DND-41 (cell line): ENCODE data around the gene ARPC2.

Experiments
- ATAC-seq: fragments of 200-7000 bp; cut with Tn5 transposase; 3 replicates; pipeline ENCODE4 v1.9.1; 2021; ENCODE audit warnings: low read depth; ENCODE audit not compliant: insufficient read depth
- DNase-seq: peaks from one replicate; pipeline ENCODE4 v3.0.0-alpha.2; 2020
- H2AFZ ChIP-seq: 2 replicates; pipeline ENCODE4 v1.6.0; 2012; ENCODE audit warnings: low read depth, low read length
- H3K27ac ChIP-seq: 2 replicates; pipeline ENCODE4 v1.5.1; 2012; ENCODE audit warnings: low read length, inconsistent platforms
- H3K27me3 ChIP-seq: fragments of 200-600 bp; sonication (generic); 2 replicates; pipeline ENCODE4 v1.6.0; 2012; ENCODE audit warnings: low read length, mild to moderate bottlenecking, inconsistent platforms; ENCODE audit not compliant: insufficient read depth, poor library complexity
- H3K36me3 ChIP-seq: 2 replicates; pipeline ENCODE4 v1.5.1; 2012; ENCODE audit warnings: low read length, inconsistent platforms; ENCODE audit not compliant: insufficient read depth
- H3K4me1 ChIP-seq: 2 replicates; pipeline ENCODE4 v1.5.1; 2012; ENCODE audit warnings: mild to moderate bottlenecking, low read length; ENCODE audit not compliant: insufficient read depth
- H3K4me2 ChIP-seq: 2 replicates; pipeline ENCODE4 v1.6.0; 2012; ENCODE audit warnings: mild to moderate bottlenecking, moderate library complexity, low read length, inconsistent platforms; ENCODE audit not compliant: insufficient read depth
- H3K4me3 ChIP-seq, 2 experiments: fragments of 200-600 bp in 1 of 2; shearing (Covaris generic) in 1 of 2; 2 replicates each; pipeline ENCODE4 v1.5.1; 2012 to 2016; ENCODE audit warnings: inconsistent platforms in 2 of 2, low read length in 2 of 2, mild to moderate bottlenecking in 2 of 2, low read depth in 1 of 2, moderate library complexity in 1 of 2
- H3K79me2 ChIP-seq: 2 replicates; pipeline ENCODE4 v1.6.0; 2012; ENCODE audit warnings: low read length, inconsistent platforms; ENCODE audit not compliant: insufficient read depth
- H3K9ac ChIP-seq: 2 replicates; pipeline ENCODE4 v1.6.0; 2012; ENCODE audit warnings: low read depth, mild to moderate bottlenecking, inconsistent platforms, low read length, moderate library complexity
- H3K9me3 ChIP-seq: 2 replicates; pipeline ENCODE4 v1.5.1; 2012; ENCODE audit warnings: low read length, moderate library complexity, mild to moderate bottlenecking, inconsistent platforms; ENCODE audit not compliant: insufficient read depth, severe bottlenecking
- H4K20me1 ChIP-seq: 2 replicates; pipeline ENCODE4 v1.6.0; 2012; ENCODE audit warnings: low read length; ENCODE audit not compliant: insufficient read depth
- EZH2 ChIP-seq: IDR thresholded peaks from 3 replicates; pipeline ENCODE4 v1.6.1; 2012; ENCODE audit warnings: borderline replicate concordance, low read depth, mild to moderate bottlenecking, moderate library complexity, low read length, inconsistent platforms; ENCODE audit not compliant: severe bottlenecking
- TF ChIP-seq, protein P1 (sequence below): IDR thresholded peaks from 2 replicates; pipeline ENCODE4 v1.5.1; 2012; ENCODE audit warnings: borderline replicate concordance, low read length, moderate library complexity, mild to moderate bottlenecking; ENCODE audit not compliant: poor library complexity, severe bottlenecking; ENCODE audit errors: extremely low read depth

The ARPC2 gene

DNA sequence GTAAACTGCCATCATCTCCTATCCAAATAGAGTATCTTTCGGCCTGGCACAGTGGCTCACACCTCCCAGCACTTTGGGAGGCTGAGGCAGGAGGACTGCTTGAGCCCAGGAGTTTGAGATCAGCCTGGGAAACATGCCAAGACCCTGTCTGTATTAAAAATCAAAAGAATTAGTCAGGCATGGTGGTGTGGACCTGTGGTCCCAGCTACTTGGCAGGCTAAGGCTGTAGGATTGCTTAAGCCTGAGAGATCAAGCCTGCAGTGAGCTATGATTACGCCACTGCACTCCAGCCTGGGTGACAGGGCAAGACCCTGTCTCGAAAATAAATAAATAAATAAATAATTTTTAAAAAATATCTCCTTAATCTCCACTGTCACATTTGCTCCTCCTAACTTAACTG lies 14.7 kb upstream of the ARPC2 start:
- no peaks in the 10 kb centered on the region for H4K20me1 ChIP-seq
- TF ChIP-seq, protein P1, sequence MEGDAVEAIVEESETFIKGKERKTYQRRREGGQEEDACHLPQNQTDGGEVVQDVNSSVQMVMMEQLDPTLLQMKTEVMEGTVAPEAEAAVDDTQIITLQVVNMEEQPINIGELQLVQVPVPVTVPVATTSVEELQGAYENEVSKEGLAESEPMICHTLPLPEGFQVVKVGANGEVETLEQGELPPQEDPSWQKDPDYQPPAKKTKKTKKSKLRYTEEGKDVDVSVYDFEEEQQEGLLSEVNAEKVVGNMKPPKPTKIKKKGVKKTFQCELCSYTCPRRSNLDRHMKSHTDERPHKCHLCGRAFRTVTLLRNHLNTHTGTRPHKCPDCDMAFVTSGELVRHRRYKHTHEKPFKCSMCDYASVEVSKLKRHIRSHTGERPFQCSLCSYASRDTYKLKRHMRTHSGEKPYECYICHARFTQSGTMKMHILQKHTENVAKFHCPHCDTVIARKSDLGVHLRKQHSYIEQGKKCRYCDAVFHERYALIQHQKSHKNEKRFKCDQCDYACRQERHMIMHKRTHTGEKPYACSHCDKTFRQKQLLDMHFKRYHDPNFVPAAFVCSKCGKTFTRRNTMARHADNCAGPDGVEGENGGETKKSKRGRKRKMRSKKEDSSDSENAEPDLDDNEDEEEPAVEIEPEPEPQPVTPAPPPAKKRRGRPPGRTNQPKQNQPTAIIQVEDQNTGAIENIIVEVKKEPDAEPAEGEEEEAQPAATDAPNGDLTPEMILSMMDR, result no peak
- no peak for TF ChIP-seq EZH2
- no peak overlapping the region for H3K27ac ChIP-seq
- peaks cover 4% of the 10 kb centered on the region for H3K27me3 ChIP-seq
- H3K79me2 ChIP-seq, result no peaks in the 10 kb centered on the region
- H3K9ac ChIP-seq, result no peak overlapping the region
- DNase-seq (no peak), ATAC-seq (no peak)
- no peak overlapping the region for H3K4me3 ChIP-seq
- H3K36me3 ChIP-seq, result no peaks in the 10 kb centered on the region
- H2AFZ ChIP-seq, result no peak overlapping the region
- H3K4me1 ChIP-seq, result no peaks in the 10 kb centered on the region
- no peaks in the 10 kb centered on the region for H3K9me3 ChIP-seq
- no peak overlapping the region for H3K4me2 ChIP-seq

DNA sequence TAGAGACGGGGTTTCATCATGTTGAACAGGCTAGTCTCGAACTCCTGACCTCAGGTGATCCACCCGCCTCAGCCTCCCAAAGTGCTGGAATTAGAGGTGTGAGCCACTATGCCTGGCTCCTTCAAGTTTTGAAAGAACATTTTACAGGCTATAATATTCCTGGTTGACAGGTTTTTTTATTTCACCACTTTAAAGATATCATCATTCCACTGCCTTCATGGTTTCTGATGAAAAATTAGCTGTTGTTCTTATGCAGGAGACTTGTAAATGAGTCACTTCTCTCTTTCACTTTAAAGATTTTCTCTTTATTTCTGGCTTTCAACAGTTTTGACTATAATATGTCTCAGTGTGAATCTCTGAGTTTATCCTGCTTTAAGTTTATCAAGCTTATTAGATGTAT lies 7.9 kb upstream of the ARPC2 start:
- H4K20me1 ChIP-seq, result no peaks in the 10 kb centered on the region
- ATAC-seq, result no peak
- no peak overlapping the region for H3K9ac ChIP-seq
- no peaks in the 10 kb centered on the region for H3K36me3 ChIP-seq
- no peak overlapping the region for H3K4me3 ChIP-seq
- DNase-seq, result no peak
- H3K4me2 ChIP-seq, result no peak overlapping the region
- H2AFZ ChIP-seq, result no peak overlapping the region
- no peaks in the 10 kb centered on the region for H3K79me2 ChIP-seq
- H3K9me3 ChIP-seq, result no peaks in the 10 kb centered on the region
- no peaks in the 10 kb centered on the region for H3K27me3 ChIP-seq
- TF ChIP-seq, protein P1, result no peak
- no peak for TF ChIP-seq EZH2
- no peaks in the 10 kb centered on the region for H3K4me1 ChIP-seq
- H3K27ac ChIP-seq, result no peak overlapping the region

- Histone ChIP-seq H4K20me1 (peaks cover 13% of the 10 kb centered on the region; the same call in 1 of the 2 replicates), H3K27me3 (no peaks in the 10 kb centered on the region), H3K4me1 (peaks cover 22% of the 10 kb centered on the region), H3K79me2 (peaks cover 20% of the 10 kb centered on the region), H3K9me3 (no peaks in the 10 kb centered on the region), H3K4me3 (no peak overlapping the region), H3K27ac (no peak overlapping the region), H3K9ac (no peak overlapping the region), H3K36me3 (no peaks in the 10 kb centered on the region; the same call in 1 of the 2 replicates), H2AFZ (no peak overlapping the region), H3K4me2 (no peak overlapping the region)
- no peak for DNase-seq
- TF ChIP-seq EZH2, result no peak
- TF ChIP-seq, protein P1, result no peak
- ATAC-seq, result no peak
Measured at GRCh38 chr2:218214116-218214515, 2.9 kb upstream of the ARPC2 start.

GRCh38 chr2:218216336-218216673 lies 684 bp upstream of the ARPC2 start:
- no peak for TF ChIP-seq EZH2
- TF ChIP-seq, protein P1, result no peak
- no peaks in the 10 kb centered on the region for H3K9me3 ChIP-seq
- peak overlapping the region; percentile 71 for H3K4me2 ChIP-seq
- peaks cover 35% of the 10 kb centered on the region for H4K20me1 ChIP-seq
- peaks cover 42% of the 10 kb centered on the region for H3K79me2 ChIP-seq
- peaks cover 19% of the 10 kb centered on the region for H3K36me3 ChIP-seq
- H3K4me1 ChIP-seq, result peaks cover 44% of the 10 kb centered on the region
- peak overlapping the region; percentile 22 to 72; a peak in 3 of 4 replicates for H3K4me3 ChIP-seq
- no peak for DNase-seq
- no peak for ATAC-seq
- H2AFZ ChIP-seq, result peak overlapping the region; percentile 85
- peak overlapping the region; percentile 54 for H3K9ac ChIP-seq
- H3K27me3 ChIP-seq, result no peaks in the 10 kb centered on the region
- peak overlapping the region; percentile 74 for H3K27ac ChIP-seq
